HG02885 (cell line): ENCODE measurements around the gene COX7A1.
A peak's percentile ranks its signal among the peaks of the same experiment; 100 is the strongest.
"Not testable (repeated sequence)": the region's sequence is repeated elsewhere in the genome, so short reads cannot be mapped to it uniquely, and the experiment has no call there.

Experiments
- ATAC-seq: cut with Tn5 transposase; IDR thresholded peaks from one replicate; pipeline ENCODE4 v1.9.1; 2021; ENCODE audit warnings: mild to moderate bottlenecking; ENCODE audit not compliant: unreplicated experiment, poor library complexity

Gene COX7A1

GRCh38 chr19:36142496-36142895 lies 9.8 kb downstream of the COX7A1 start:
- no peak for ATAC-seq

- no peak for ATAC-seq
Measured at GRCh38 chr19:36142046-36142445, 10.2 kb downstream of the COX7A1 start.

GRCh38 chr19:36141039-36141927 lies 11.0 kb downstream of the COX7A1 start:
- ATAC-seq, result peak; percentile 56

GRCh38 chr19:36140304-36141038 lies 11.8 kb downstream of the COX7A1 start:
- peak; percentile 1 for ATAC-seq

GRCh38 chr19:36139473-36140303 lies 12.6 kb downstream of the COX7A1 start, which contains the start of gene CAPNS1:
TSS of gene CAPNS1 (plus strand) at chr19:36140066. CDS start at chr19:36141012, 946 bp downstream.
- ATAC-seq, result peak; percentile 89

GRCh38 chr19:36139120-36139472 lies 13.2 kb downstream of the COX7A1 start:
- ATAC-seq, result no peak

- ATAC-seq, result no peak
Measured at GRCh38 chr19:36136964-36137686, 15.1 kb downstream of the COX7A1 start.

GRCh38 chr19:36134867-36135266 lies 17.4 kb downstream of the COX7A1 start:
- ATAC-seq, result not testable (repeated sequence)

GRCh38 chr19:36131221-36131620 lies 21.0 kb downstream of the COX7A1 start:
- not testable (repeated sequence) for ATAC-seq

GRCh38 chr19:36128392-36128736 lies 23.9 kb downstream of the COX7A1 start:
- no peak for ATAC-seq

- ATAC-seq, result no peak
Measured at GRCh38 chr19:36125557-36125956, 26.7 kb downstream of the COX7A1 start.

- no peak for ATAC-seq
Measured at GRCh38 chr19:36121486-36122124, 30.6 kb downstream of the COX7A1 start.

GRCh38 chr19:36120984-36121358 lies 31.3 kb downstream of the COX7A1 start:
- ATAC-seq, result no peak

- no peak for ATAC-seq
Measured at GRCh38 chr19:36120092-36120983, 31.9 kb downstream of the COX7A1 start.

- no peak for ATAC-seq
Measured at GRCh38 chr19:36116344-36116637, 36.0 kb downstream of the COX7A1 start.

GRCh38 chr19:36115453-36116343 lies 36.5 kb downstream of the COX7A1 start, which contains the start of gene TBCB:
TSS of gene TBCB (plus strand) at chr19:36115468. CDS start at chr19:36115561, 93 bp downstream.
- peak; percentile 44 for ATAC-seq

GRCh38 chr19:36114721-36115452 lies 37.4 kb downstream of the COX7A1 start, which contains the start of gene POLR2I:
TSS of gene POLR2I (minus strand) at chr19:36114875. CDS start at chr19:36114856, 19 bp downstream.
- peak; percentile 84 for ATAC-seq
